Mesothelial cell of epicardium (in vitro differentiated cells): ENCODE measurements around the gene KDM4B. TPM values are rescaled to one million over a fixed set of nuclear protein-coding genes. Genes with fewer than 3 reads are reported as not detected.

Experiments used
- DNase-seq, 2 experiments: peaks; one replicate each; pipeline ENCODE4 v3.0.0; 2021; ENCODE audit warnings: low spot score in 2 of 2; ENCODE audit not compliant: unreplicated experiment in 2 of 2
- H3K27ac Mint-ChIP-seq: 2 replicates; pipeline ENCODE4 v1.8.0; 2021; ENCODE audit warnings: mixed read lengths
- H3K27me3 Mint-ChIP-seq: 2 replicates; pipeline ENCODE4 v1.8.0; 2021; ENCODE audit warnings: low read depth, mixed read lengths
- H3K36me3 Mint-ChIP-seq: 2 replicates; pipeline ENCODE4 v1.8.0; 2021; ENCODE audit warnings: mixed read lengths
- H3K4me1 Mint-ChIP-seq: 2 replicates; pipeline ENCODE4 v1.8.0; 2021; ENCODE audit warnings: mixed read lengths
- H3K4me3 Mint-ChIP-seq: 2 replicates; pipeline ENCODE4 v1.8.0; 2021; ENCODE audit warnings: mild to moderate bottlenecking, moderate library complexity, mixed read lengths
- H3K9me3 Mint-ChIP-seq: 2 replicates; pipeline ENCODE4 v1.8.0; 2021; ENCODE audit warnings: mixed read lengths
- CTCF ChIP-seq: fragments of 200-600 bp; sonication (generic); IDR thresholded peaks from one replicate; pipeline ENCODE4 v1.5.0; 2021; ENCODE audit warnings: antibody characterized with exemption; ENCODE audit not compliant: unreplicated experiment
- total RNA-seq: library from RNA; stranded (reverse); gene quantifications from 3 replicates; pipeline ENCODE4 v1.2.1, GENCODE V29; 2021

Gene KDM4B
- total RNA-seq, 1 donor from 2014 or later: 80.5 TPM

GRCh38 chr19:5171711-5172110 is 202.8 kb downstream of the KDM4B start:
- no peak for DNase-seq
- no peak overlapping the region for H3K4me3 Mint-ChIP-seq
- peaks cover 8% of the 10 kb centered on the region for H3K4me1 Mint-ChIP-seq
- TF ChIP-seq CTCF: no peak
- H3K9me3 Mint-ChIP-seq: peaks cover 5% of the 10 kb centered on the region
- peaks cover 3% of the 10 kb centered on the region for H3K27me3 Mint-ChIP-seq
- no peaks in the 10 kb centered on the region for H3K36me3 Mint-ChIP-seq
- H3K27ac Mint-ChIP-seq: no peak overlapping the region

- H3K4me1 Mint-ChIP-seq: peaks cover 8% of the 10 kb centered on the region
- peaks cover 5% of the 10 kb centered on the region for H3K9me3 Mint-ChIP-seq
- DNase-seq: no peak
- H3K27me3 Mint-ChIP-seq: peaks cover 6% of the 10 kb centered on the region
- H3K27ac Mint-ChIP-seq: peak overlapping the region; percentile 25
- no peak overlapping the region for H3K4me3 Mint-ChIP-seq
- no peak for TF ChIP-seq CTCF
- no peaks in the 10 kb centered on the region for H3K36me3 Mint-ChIP-seq
Observed at GRCh38 chr19:5172859-5173630, 204.1 kb downstream of the KDM4B start.

GRCh38 chr19:5173993-5174392 is 205.1 kb downstream of the KDM4B start:
- DNase-seq: no peak

GRCh38 chr19:5177745-5178450 is 209.0 kb downstream of the KDM4B start:
- Mint-ChIP-seq H3K27ac (no peak overlapping the region), H3K27me3 (peaks cover 12% of the 10 kb centered on the region), H3K4me1 (peaks cover 3% of the 10 kb centered on the region), H3K4me3 (no peak overlapping the region), H3K36me3 (no peaks in the 10 kb centered on the region), H3K9me3 (no peaks in the 10 kb centered on the region)
- no peak for TF ChIP-seq CTCF
- DNase-seq: no peak

More at GRCh38 chr19:5173993-5174392, 205.1 kb downstream of the KDM4B start:
- H3K27ac Mint-ChIP-seq: no peak overlapping the region
- H3K4me3 Mint-ChIP-seq: no peak overlapping the region
- no peak for TF ChIP-seq CTCF
- peaks cover 11% of the 10 kb centered on the region for H3K27me3 Mint-ChIP-seq
- peaks cover 8% of the 10 kb centered on the region for H3K4me1 Mint-ChIP-seq
- no peaks in the 10 kb centered on the region for H3K36me3 Mint-ChIP-seq
- H3K9me3 Mint-ChIP-seq: peaks cover 5% of the 10 kb centered on the region

- Mint-ChIP-seq H3K9me3 (no peaks in the 10 kb centered on the region), H3K27me3 (peaks cover 12% of the 10 kb centered on the region), H3K36me3 (no peaks in the 10 kb centered on the region), H3K4me1 (no peaks in the 10 kb centered on the region), H3K4me3 (no peak overlapping the region), H3K27ac (no peak overlapping the region)
- DNase-seq: no peak
- no peak for TF ChIP-seq CTCF
Observed at GRCh38 chr19:5178841-5179240, 209.9 kb downstream of the KDM4B start.
